Measurements from ENCODE around the gene UBR1.

Gene UBR1

GRCh38 chr15:42996871-42997270, 109.0 kb downstream of the UBR1 start:
- H3K79me2 ChIP-seq (ENCODE audit: insufficient read depth, low read length), result no peaks in the 10 kb centered on the region
- H3K4me3 ChIP-seq (ENCODE audit: low read depth, low read length, poor library complexity, severe bottlenecking), result no peak overlapping the region
- no peaks in the 10 kb centered on the region for H3K4me1 ChIP-seq (ENCODE audit: insufficient read depth, low read length, severe bottlenecking)
- no peaks in the 10 kb centered on the region for H4K20me1 ChIP-seq (ENCODE audit: insufficient read depth, low read length)
- H3K9me3 ChIP-seq (ENCODE audit: low read length), result no peaks in the 10 kb centered on the region
- no peak overlapping the region for H3K27ac ChIP-seq (ENCODE audit: low read depth, low read length, poor library complexity, severe bottlenecking)
- H3F3A ChIP-seq (ENCODE audit: insufficient read depth, low read length), result no peaks in the 10 kb centered on the region
- H3K36me3 ChIP-seq (ENCODE audit: insufficient read depth, low read length), result peaks cover 21% of the 10 kb centered on the region
- no peak overlapping the region for H3K4me2 ChIP-seq (ENCODE audit: low read length)
- H3K9ac ChIP-seq (ENCODE audit: low read length), result no peak overlapping the region
- H3K9me2 ChIP-seq (ENCODE audit: low read depth, low read length), result no peaks in the 10 kb centered on the region
- TF ChIP-seq EZH2 (IDR thresholded peaks at IDR 0.05; ENCODE audit: borderline replicate concordance, low read length), result no peak
- TF ChIP-seq, protein P1, sequence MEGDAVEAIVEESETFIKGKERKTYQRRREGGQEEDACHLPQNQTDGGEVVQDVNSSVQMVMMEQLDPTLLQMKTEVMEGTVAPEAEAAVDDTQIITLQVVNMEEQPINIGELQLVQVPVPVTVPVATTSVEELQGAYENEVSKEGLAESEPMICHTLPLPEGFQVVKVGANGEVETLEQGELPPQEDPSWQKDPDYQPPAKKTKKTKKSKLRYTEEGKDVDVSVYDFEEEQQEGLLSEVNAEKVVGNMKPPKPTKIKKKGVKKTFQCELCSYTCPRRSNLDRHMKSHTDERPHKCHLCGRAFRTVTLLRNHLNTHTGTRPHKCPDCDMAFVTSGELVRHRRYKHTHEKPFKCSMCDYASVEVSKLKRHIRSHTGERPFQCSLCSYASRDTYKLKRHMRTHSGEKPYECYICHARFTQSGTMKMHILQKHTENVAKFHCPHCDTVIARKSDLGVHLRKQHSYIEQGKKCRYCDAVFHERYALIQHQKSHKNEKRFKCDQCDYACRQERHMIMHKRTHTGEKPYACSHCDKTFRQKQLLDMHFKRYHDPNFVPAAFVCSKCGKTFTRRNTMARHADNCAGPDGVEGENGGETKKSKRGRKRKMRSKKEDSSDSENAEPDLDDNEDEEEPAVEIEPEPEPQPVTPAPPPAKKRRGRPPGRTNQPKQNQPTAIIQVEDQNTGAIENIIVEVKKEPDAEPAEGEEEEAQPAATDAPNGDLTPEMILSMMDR (IDR thresholded peaks at IDR 0.05; ENCODE audit: low read length), result no peak
- H2AFZ ChIP-seq (ENCODE audit: low read length), result no peak overlapping the region
- H3K27me3 ChIP-seq (ENCODE audit: insufficient read depth, low read length), result no peaks in the 10 kb centered on the region

GRCh38 chr15:42994546-42994945, 111.3 kb downstream of the UBR1 start:
- Histone ChIP-seq H3K4me1 (ENCODE audit: insufficient read depth, low read length, severe bottlenecking) (no peaks in the 10 kb centered on the region), H3K9me2 (ENCODE audit: low read depth, low read length) (no peaks in the 10 kb centered on the region), H3K27ac (ENCODE audit: low read depth, low read length, poor library complexity, severe bottlenecking) (no peak overlapping the region), H3K27me3 (ENCODE audit: insufficient read depth, low read length) (no peaks in the 10 kb centered on the region), H3K4me2 (ENCODE audit: low read length) (no peak overlapping the region), H3K79me2 (ENCODE audit: insufficient read depth, low read length) (no peaks in the 10 kb centered on the region), H4K20me1 (ENCODE audit: insufficient read depth, low read length) (no peaks in the 10 kb centered on the region), H3K9me3 (ENCODE audit: low read length) (no peaks in the 10 kb centered on the region), H3K9ac (ENCODE audit: low read length) (no peak overlapping the region), H2AFZ (ENCODE audit: low read length) (no peak overlapping the region), H3K36me3 (ENCODE audit: insufficient read depth, low read length) (peaks cover 19% of the 10 kb centered on the region), H3F3A (ENCODE audit: insufficient read depth, low read length) (no peaks in the 10 kb centered on the region), H3K4me3 (ENCODE audit: low read depth, low read length, poor library complexity, severe bottlenecking) (no peak overlapping the region)
- TF ChIP-seq, protein P1 (IDR thresholded peaks at IDR 0.05; ENCODE audit: low read length), result no peak
- TF ChIP-seq EZH2 (IDR thresholded peaks at IDR 0.05; ENCODE audit: borderline replicate concordance, low read length), result no peak

DNA sequence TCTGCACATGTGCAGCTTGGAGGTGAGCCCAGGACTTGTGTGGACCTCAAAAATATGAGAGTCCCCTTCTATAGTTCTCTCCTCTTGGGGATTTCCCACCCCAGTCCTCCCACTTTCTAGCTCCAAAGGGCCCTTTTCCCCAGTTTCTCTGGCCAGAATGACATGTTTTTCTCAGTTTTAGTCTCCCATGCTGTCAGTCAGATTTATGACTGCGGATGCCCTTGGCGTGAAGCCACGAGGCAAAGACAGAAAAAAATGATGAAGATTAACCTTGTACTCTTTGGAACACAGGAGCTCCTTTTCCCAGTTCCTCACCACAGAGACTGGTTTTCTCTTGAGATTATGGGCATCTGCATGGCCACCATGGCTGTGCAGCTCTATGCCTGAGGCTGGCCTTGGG, 113.2 kb downstream of the UBR1 start:
- Histone ChIP-seq H3K36me3 (ENCODE audit: insufficient read depth, low read length) (peaks cover 37% of the 10 kb centered on the region), H3K9me3 (ENCODE audit: low read length) (no peaks in the 10 kb centered on the region), H3K79me2 (ENCODE audit: insufficient read depth, low read length) (no peaks in the 10 kb centered on the region), H4K20me1 (ENCODE audit: insufficient read depth, low read length) (no peaks in the 10 kb centered on the region), H3K27ac (ENCODE audit: low read depth, low read length, poor library complexity, severe bottlenecking) (no peak overlapping the region), H3K4me1 (ENCODE audit: insufficient read depth, low read length, severe bottlenecking) (no peaks in the 10 kb centered on the region), H3K9me2 (ENCODE audit: low read depth, low read length) (no peaks in the 10 kb centered on the region), H2AFZ (ENCODE audit: low read length) (no peak overlapping the region), H3F3A (ENCODE audit: insufficient read depth, low read length) (no peaks in the 10 kb centered on the region), H3K4me3 (ENCODE audit: low read depth, low read length, poor library complexity, severe bottlenecking) (no peak overlapping the region), H3K9ac (ENCODE audit: low read length) (no peak overlapping the region), H3K4me2 (ENCODE audit: low read length) (no peak overlapping the region), H3K27me3 (ENCODE audit: insufficient read depth, low read length) (no peaks in the 10 kb centered on the region)
- TF ChIP-seq EZH2 (IDR thresholded peaks at IDR 0.05; ENCODE audit: borderline replicate concordance, low read length), result no peak
- TF ChIP-seq, protein P1 (IDR thresholded peaks at IDR 0.05; ENCODE audit: low read length), result no peak
